Right cardiac atrium (tissue), 5 donors: Measurements from ENCODE around the gene AKNA. TPM values are rescaled to one million over a fixed set of nuclear protein-coding genes. Genes with fewer than 3 reads are reported as not detected.

Source experiments
- ATAC-seq, 2 donors: fragments of 200-7000 bp; cut with Tn5 transposase; one replicate each; pipeline versions ENCODE4 v1.8.0 to v1.9.1; 2020; ENCODE audit warnings: moderate library complexity in 2 of 2, mild to moderate bottlenecking in 1 of 2
- DNase-seq, 3 donors: peaks; one replicate each; pipeline ENCODE4 v3.0.0-alpha.2; 2020
- H3K27ac ChIP-seq: one replicate; pipeline ENCODE4 v1.5.1; 2013; ENCODE audit warnings: mild to moderate bottlenecking, low read length, control low read depth, moderate library complexity
- H3K27me3 ChIP-seq: one replicate; pipeline ENCODE4 v1.6.1; 2013; ENCODE audit not compliant: control insufficient read depth, insufficient read depth
- H3K4me1 ChIP-seq: one replicate; pipeline ENCODE4 v1.6.1; 2013; ENCODE audit warnings: low read length; ENCODE audit not compliant: control insufficient read depth, insufficient read depth
- H3K4me3 ChIP-seq: one replicate; pipeline ENCODE4 v1.5.1; 2013; ENCODE audit warnings: low read length, control low read depth
- H3K9me3 ChIP-seq: one replicate; pipeline ENCODE4 v1.6.1; 2013; ENCODE audit warnings: low read length; ENCODE audit not compliant: control insufficient read depth
- WGBS: extraction: QIAGEN DNeasy Blood & Tissue Kit; methylation state at CpG from one replicate; pipeline ENCODE4 v1.1.7; 2013; 5-methylcytosine and 5-hydroxymethylcytosine counted together
- intact Hi-C, 4 donors: fragments of 100-400 bp; cut with DNase I; formaldehyde crosslinking; loops; one replicate each; pipeline versions ENCODE4 v1.11.0 to v1.14.0; 2022 to 2023
- long read RNA-seq, 4 donors: library from polyadenylated mRNA; unstranded; transcript quantifications; one replicate each; pipeline ENCODE4 v2.0.0, GENCODE V29; 2020 to 2021
- polyA plus RNA-seq: library from polyadenylated mRNA; stranded (reverse); fragments of 200-250 nt; gene quantifications from one replicate; pipeline ENCODE4 v1.2.3, GENCODE V29; 2013
- total RNA-seq, 4 donors: library from RNA; stranded (reverse); fragmentation: NEBNext Ultra II Directional; extraction: Animal tissue kit (Norgen Biotek cat#: 25700); gene quantifications; one replicate each; pipeline ENCODE4 v1.2.1, GENCODE V29; 2021
- donor health status: healthy with polysubstance abuse.
- donor health status: DM: no; HTN: yes; CAD: no.
- donor health status: DM: no; HTN: no; CAD: no.
- donor health status: DM: no; HTN: yes; CAD: no; lungs with severe emphysema.
- donor health status: DM: yes; HTN: yes; CAD: no.

Gene AKNA, protein sequence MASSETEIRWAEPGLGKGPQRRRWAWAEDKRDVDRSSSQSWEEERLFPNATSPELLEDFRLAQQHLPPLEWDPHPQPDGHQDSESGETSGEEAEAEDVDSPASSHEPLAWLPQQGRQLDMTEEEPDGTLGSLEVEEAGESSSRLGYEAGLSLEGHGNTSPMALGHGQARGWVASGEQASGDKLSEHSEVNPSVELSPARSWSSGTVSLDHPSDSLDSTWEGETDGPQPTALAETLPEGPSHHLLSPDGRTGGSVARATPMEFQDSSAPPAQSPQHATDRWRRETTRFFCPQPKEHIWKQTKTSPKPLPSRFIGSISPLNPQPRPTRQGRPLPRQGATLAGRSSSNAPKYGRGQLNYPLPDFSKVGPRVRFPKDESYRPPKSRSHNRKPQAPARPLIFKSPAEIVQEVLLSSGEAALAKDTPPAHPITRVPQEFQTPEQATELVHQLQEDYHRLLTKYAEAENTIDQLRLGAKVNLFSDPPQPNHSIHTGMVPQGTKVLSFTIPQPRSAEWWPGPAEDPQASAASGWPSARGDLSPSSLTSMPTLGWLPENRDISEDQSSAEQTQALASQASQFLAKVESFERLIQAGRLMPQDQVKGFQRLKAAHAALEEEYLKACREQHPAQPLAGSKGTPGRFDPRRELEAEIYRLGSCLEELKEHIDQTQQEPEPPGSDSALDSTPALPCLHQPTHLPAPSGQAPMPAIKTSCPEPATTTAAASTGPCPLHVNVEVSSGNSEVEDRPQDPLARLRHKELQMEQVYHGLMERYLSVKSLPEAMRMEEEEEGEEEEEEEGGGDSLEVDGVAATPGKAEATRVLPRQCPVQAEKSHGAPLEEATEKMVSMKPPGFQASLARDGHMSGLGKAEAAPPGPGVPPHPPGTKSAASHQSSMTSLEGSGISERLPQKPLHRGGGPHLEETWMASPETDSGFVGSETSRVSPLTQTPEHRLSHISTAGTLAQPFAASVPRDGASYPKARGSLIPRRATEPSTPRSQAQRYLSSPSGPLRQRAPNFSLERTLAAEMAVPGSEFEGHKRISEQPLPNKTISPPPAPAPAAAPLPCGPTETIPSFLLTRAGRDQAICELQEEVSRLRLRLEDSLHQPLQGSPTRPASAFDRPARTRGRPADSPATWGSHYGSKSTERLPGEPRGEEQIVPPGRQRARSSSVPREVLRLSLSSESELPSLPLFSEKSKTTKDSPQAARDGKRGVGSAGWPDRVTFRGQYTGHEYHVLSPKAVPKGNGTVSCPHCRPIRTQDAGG (N-terminal part only)
- total RNA-seq (10 to 100 TPM in 1 of 4 donors, 1 to 10 TPM in 3; 8.8 to 10.3 (median 8.9) TPM), polyA plus RNA-seq (8.4 TPM)
- long read RNA-seq, donor 1, partial matches to known transcripts = 0 of 1 reads
- long read RNA-seq, donor 1, other reads (novel, unspliced or antisense) = 1 of 1 reads
- long read RNA-seq, donor 2, partial matches to known transcripts = 0 of 1 reads
- long read RNA-seq, donor 2, other reads (novel, unspliced or antisense) = 1 of 1 reads
- long read RNA-seq, donor 3, partial matches to known transcripts = 1 of 2 reads
- long read RNA-seq, donor 3, other reads (novel, unspliced or antisense) = 1 of 2 reads
- long read RNA-seq, donor 4, partial matches to known transcripts = 2 of 3 reads
- long read RNA-seq, donor 4, other reads (novel, unspliced or antisense) = 1 of 3 reads

GRCh38 chr9:114387680-114388356 is at the start of gene AKNA:
Gene AKNA, minus strand, starts transcription at chr9:114387982. Its CDS starts 6,649 bp downstream, at chr9:114381333.
- H3K27me3 ChIP-seq = no peaks in the 10 kb centered on the region
- intact Hi-C loops = no loop called here
- 1% methylated on average over 25 of the region's 25 CpGs for WGBS
- H3K4me1 ChIP-seq = peaks cover 18% of the 10 kb centered on the region
- H3K9me3 ChIP-seq = no peaks in the 10 kb centered on the region
- peak within 1 kb of the TSS; percentile 35 for H3K4me3 ChIP-seq
- DNase-seq (peak; percentile 78 to 92 (median 91)), ATAC-seq (peak; percentile 75 to 82)
- peak within 1 kb of the TSS; percentile 71 for H3K27ac ChIP-seq

DNA sequence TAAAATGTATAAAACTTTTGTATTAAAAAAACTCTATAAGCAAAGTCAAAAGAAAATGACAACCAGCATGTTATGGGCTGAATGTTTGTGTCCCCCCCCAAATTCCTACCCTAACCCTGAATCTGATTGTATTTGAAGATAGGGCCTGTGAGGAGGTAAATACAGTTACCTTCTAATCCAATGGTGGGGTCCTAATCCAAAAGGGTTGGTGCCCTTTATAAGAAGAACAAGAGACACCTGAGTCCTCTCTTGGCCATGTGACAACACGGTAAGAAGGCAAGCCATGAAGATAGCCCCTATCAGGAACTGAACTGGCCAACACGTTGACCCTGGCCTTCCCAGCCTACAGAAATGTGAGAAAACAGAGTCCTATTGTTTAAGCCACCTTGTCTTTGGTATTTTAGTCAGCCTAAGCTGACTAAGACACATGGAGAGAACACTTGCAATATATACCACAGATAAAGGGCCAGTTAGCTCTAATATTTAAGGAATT is 49.7 kb upstream of the AKNA start:
- intact Hi-C loops = no loop called here
- no peaks in the 10 kb centered on the region for H3K9me3 ChIP-seq
- no peak overlapping the region for H3K4me3 ChIP-seq
- no peaks in the 10 kb centered on the region for H3K27me3 ChIP-seq
- DNase-seq (no peak), ATAC-seq (no peak)
- 63% methylated on average over 2 of the region's 2 CpGs for WGBS
- H3K4me1 ChIP-seq = no peaks in the 10 kb centered on the region
- H3K27ac ChIP-seq = no peak overlapping the region

DNA sequence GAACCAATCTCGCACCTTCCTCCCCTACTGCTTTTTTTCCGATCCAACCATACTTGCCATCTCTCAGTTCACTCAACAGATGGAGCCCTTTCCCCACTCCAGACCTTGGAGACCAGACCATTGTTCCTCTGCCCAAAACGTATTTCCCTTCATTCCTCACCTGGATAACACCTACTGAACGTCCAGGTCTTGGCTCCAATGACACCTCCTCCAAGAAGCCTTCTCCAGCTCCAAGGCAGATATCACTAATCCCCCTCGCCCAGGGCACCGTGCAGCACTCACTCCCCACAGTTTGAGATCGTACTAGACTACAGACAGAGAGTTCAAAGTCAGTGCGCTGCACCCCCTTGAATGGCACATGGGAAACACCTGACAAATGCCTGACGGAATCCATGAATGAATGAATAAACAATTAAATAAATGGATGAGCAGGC is 47.1 kb upstream of the AKNA start:
- no peak overlapping the region for H3K4me3 ChIP-seq
- no peaks in the 10 kb centered on the region for H3K4me1 ChIP-seq
- WGBS = 44% methylated on average over 9 of the region's 9 CpGs
- DNase-seq (no peak), ATAC-seq (peak; percentile 31 to 35)
- intact Hi-C loops = no loop called here
- H3K27me3 ChIP-seq = no peaks in the 10 kb centered on the region
- H3K9me3 ChIP-seq = no peaks in the 10 kb centered on the region
- H3K27ac ChIP-seq = no peak overlapping the region

DNA sequence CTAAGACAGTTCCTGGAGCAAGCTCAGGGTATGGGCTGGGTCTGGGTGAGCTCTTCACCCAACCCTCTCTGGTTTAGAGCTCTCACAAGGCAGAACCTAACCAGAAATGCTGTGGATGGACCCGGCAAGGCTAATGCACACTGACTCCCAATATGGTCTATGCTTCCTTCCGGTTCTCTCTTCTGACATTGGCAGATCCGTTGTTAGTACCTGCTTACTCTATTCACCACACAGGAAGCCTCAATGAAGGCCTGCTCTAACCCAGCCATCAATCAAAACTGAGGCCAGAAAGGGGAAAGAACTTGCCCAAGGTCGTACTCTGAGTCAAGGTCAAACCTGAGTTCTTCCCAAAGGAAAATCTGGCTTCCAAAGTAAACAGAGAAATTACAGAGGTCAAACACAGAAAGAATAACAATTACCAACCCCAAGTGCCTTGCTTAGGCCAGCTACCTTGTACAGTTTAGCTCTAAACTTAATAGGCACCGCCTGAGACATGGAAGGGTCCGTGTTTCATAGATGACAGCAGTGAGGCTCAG is 46.0 kb upstream of the AKNA start:
- Histone ChIP-seq H3K9me3 (no peaks in the 10 kb centered on the region), H3K4me1 (no peaks in the 10 kb centered on the region), H3K4me3 (no peak overlapping the region), H3K27ac (no peak overlapping the region), H3K27me3 (no peaks in the 10 kb centered on the region)
- intact Hi-C loops = no loop called here
- 64% methylated on average over 6 of the region's 6 CpGs for WGBS
- ATAC-seq (no peak), DNase-seq (no peak)

- H3K9me3 ChIP-seq = no peaks in the 10 kb centered on the region
- H3K27ac ChIP-seq = no peak overlapping the region
- no peak overlapping the region for H3K4me3 ChIP-seq
- H3K27me3 ChIP-seq = no peaks in the 10 kb centered on the region
- ATAC-seq (no peak), DNase-seq (no peak)
- no peaks in the 10 kb centered on the region for H3K4me1 ChIP-seq
- WGBS = 88% methylated on average over 15 of the region's 15 CpGs
- intact Hi-C loops = no loop called here
Measured at GRCh38 chr9:114433086-114433485, 45.3 kb upstream of the AKNA start.

- Histone ChIP-seq H3K27me3 (no peaks in the 10 kb centered on the region), H3K27ac (no peak overlapping the region), H3K4me3 (no peak overlapping the region), H3K9me3 (no peaks in the 10 kb centered on the region), H3K4me1 (no peaks in the 10 kb centered on the region)
- ATAC-seq (no peak), DNase-seq (no peak)
- intact Hi-C loops = no loop called here
- 78% methylated on average over 6 of the region's 6 CpGs for WGBS
Measured at GRCh38 chr9:114432323-114433067, 44.7 kb upstream of the AKNA start.

DNA sequence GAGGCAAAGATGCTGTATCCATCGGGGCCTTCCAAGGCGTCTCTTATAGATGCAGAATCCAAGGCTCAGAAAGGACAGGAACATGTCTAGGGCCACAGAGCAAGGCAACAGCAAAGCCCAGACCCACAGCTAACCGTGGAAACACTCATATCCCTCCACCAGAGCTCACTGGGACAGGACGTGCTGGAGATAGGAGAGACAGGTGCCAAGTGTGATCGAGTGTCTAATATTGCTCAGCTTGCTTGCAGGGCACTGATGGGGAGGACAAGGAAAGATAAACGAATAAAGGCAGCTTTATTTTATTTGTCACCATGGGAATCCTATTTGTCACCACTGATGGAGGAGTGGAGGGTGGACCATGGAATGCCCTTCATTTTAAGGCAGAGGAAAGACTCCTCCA is 44.0 kb upstream of the AKNA start:
- H3K4me3 ChIP-seq = no peak overlapping the region
- no peaks in the 10 kb centered on the region for H3K27me3 ChIP-seq
- 67% methylated on average over 6 of the region's 6 CpGs for WGBS
- H3K4me1 ChIP-seq = no peaks in the 10 kb centered on the region
- DNase-seq = no peak
- H3K27ac ChIP-seq = no peak overlapping the region
- ATAC-seq = no peak
- no peaks in the 10 kb centered on the region for H3K9me3 ChIP-seq
- intact Hi-C loops = no loop called here

DNA sequence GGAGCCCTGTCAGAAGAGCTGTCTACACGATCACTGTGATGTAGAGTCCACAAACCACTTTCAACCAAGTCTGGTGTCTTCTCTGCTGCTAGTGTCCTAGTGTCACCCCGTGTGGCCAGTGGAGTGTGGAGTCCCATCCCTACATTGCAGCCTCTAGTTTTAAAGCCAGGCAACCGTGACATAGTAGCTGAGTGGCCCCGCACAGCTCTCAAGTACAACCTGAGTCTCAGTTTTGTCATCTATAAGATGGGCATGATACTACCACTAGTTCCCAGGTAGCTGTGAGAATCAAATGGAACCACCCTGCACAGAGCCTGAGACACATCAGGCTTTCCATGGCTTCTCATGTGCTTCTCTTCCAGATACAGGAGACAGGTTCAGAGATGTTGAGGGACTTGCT is 43.2 kb upstream of the AKNA start:
- DNase-seq = no peak
- Histone ChIP-seq H3K27ac (no peak overlapping the region), H3K27me3 (no peaks in the 10 kb centered on the region), H3K9me3 (no peaks in the 10 kb centered on the region), H3K4me3 (no peak overlapping the region), H3K4me1 (no peaks in the 10 kb centered on the region)
- intact Hi-C loops = no loop called here
- 86% methylated on average over 4 of the region's 4 CpGs for WGBS
- no peak for ATAC-seq

DNA sequence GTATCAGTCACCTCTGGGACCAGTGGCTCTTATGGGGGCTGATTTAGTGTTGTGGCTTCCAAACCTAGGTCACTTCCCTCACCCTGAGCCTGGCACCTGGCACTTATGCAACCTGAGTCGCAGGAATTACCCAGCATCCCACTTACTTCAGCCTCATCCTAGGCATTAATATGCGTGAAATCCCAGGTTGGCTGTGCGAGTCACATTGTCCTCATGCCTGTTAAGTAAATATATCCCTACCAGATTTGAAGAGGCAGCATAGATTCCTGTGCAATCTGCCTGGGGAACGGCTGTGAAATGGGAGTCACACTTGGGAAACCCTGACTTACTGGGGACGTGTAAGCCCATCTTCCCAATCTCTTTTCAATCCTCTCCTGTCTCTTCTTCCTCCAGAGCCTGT is 42.7 kb upstream of the AKNA start:
- Histone ChIP-seq H3K27ac (no peak overlapping the region), H3K4me1 (no peaks in the 10 kb centered on the region), H3K4me3 (no peak overlapping the region), H3K27me3 (no peaks in the 10 kb centered on the region), H3K9me3 (no peaks in the 10 kb centered on the region)
- DNase-seq (no peak), ATAC-seq (no peak)
- WGBS = 88% methylated on average over 5 of the region's 5 CpGs
- intact Hi-C loops = no loop called here
